ENCODE measurements around the gene THRA. TPM values are rescaled to one million over a fixed set of nuclear protein-coding genes. Genes with fewer than 3 reads are reported as not detected.

The THRA gene, protein sequence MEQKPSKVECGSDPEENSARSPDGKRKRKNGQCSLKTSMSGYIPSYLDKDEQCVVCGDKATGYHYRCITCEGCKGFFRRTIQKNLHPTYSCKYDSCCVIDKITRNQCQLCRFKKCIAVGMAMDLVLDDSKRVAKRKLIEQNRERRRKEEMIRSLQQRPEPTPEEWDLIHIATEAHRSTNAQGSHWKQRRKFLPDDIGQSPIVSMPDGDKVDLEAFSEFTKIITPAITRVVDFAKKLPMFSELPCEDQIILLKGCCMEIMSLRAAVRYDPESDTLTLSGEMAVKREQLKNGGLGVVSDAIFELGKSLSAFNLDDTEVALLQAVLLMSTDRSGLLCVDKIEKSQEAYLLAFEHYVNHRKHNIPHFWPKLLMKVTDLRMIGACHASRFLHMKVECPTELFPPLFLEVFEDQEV
- 24.5 and 24.7 TPM in 2 replicates for total RNA-seq

GRCh38 chr17:40062329-40063186 lies at the start of gene THRA:
TSS of gene THRA (plus strand) at chr17:40062965. CDS start at chr17:40074489, 11,524 bp downstream.

DNA sequence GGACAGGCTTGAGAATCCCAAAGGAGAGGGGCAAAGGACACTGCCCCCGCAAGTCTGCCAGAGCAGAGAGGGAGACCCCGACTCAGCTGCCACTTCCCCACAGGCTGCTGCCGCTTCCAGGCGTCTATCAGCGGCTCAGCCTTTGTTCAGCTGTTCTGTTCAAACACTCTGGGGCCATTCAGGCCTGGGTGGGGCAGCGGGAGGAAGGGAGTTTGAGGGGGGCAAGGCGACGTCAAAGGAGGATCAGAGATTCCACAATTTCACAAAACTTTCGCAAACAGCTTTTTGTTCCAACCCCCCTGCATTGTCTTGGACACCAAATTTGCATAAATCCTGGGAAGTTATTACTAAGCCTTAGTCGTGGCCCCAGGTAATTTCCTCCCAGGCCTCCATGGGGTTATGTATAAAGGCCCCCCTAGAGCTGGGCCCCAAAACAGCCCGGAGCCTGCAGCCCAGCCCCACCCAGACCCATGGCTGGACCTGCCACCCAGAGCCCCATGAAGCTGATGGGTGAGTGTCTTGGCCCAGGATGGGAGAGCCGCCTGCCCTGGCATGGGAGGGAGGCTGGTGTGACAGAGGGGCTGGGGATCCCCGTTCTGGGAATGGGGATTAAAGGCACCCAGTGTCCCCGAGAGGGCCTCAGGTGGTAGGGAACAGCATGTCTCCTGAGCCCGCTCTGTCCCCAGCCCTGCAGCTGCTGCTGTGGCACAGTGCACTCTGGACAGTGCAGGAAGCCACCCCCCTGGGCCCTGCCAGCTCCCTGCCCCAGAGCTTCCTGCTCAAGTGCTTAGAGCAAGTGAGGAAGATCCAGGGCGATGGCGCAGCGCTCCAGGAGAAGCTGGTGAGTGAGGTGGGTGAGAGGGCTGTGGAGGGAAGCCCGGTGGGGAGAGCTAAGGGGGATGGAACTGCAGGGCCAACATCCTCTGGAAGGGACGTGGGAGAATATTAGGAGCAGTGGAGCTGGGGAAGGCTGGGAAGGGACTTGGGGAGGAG lies 47.5 kb upstream of the THRA start, which contains the start of gene CSF3:
CSF3 (plus strand) TSS at position 436 of the 993 bp plus-strand sequence; CDS start at position 471, 35 bp downstream.

DNA sequence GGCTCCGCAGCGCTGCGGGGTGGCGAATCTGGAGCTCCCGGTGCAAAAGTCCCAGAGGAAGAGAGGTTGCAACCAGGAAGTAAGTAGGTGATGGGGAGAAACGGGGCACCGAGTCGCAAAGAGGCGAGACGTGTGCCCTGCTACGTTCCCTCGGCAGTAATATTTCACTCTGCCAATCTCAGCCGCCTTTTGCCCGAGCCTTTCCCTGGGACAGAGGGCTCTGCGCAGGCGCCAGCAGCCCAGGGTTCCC lies 37.6 kb downstream of the THRA start, which contains the start of gene NR1D1:
NR1D1 (minus strand) TSS at position 171 of the 250 bp plus-strand sequence. CDS start 495 bp downstream, outside the sequence.

GRCh38 chr17:40121181-40122135 lies 58.7 kb downstream of the THRA start, which contains the start of gene MSL1:
TSS of gene MSL1 (plus strand) at chr17:40121971. CDS start at chr17:40122613, 642 bp downstream.

Other genes starting within 250 kb of the THRA start
- not detected in 2 replicates for gene IKZF3, start 198.7 kb upstream of the THRA start, total RNA-seq
- not detected in 2 replicates for gene ZPBP2, start 194.8 kb upstream of the THRA start, total RNA-seq
- 1.9 and 3.7 TPM in 2 replicates for gene GSDMB, start 144.3 kb upstream of the THRA start, total RNA-seq
- 24.4 and 32.1 TPM in 2 replicates for gene ORMDL3, start 135.4 kb upstream of the THRA start, total RNA-seq
- not detected in 2 replicates for gene LRRC3C, start 135.2 kb upstream of the THRA start, total RNA-seq
- gene GSDMA, start 100.0 kb upstream of the THRA start, total RNA-seq: not detected in 2 replicates
- gene PSMD3, start 82.2 kb upstream of the THRA start, total RNA-seq: 149 TPM in 2 replicates
- 1.3 and 2.7 TPM in 2 replicates for gene CSF3, start 47.5 kb upstream of the THRA start, total RNA-seq
- 86.4 and 90.4 TPM in 2 replicates for gene MED24, start 8.6 kb upstream of the THRA start, total RNA-seq
- 1.3 and 1.8 TPM in 2 replicates for gene NR1D1, start 37.6 kb downstream of the THRA start, total RNA-seq
- 36.1 and 46.1 TPM in 2 replicates for gene MSL1, start 59.0 kb downstream of the THRA start, total RNA-seq
- 28.8 and 32.1 TPM in 2 replicates for gene CASC3, start 77.6 kb downstream of the THRA start, total RNA-seq
- gene RAPGEFL1, start 114.5 kb downstream of the THRA start, total RNA-seq: 0.84 and 0.89 TPM in 2 replicates
- 5.4 and 5.5 TPM in 2 replicates for gene WIPF2, start 156.3 kb downstream of the THRA start, total RNA-seq
- gene CDC6, start 224.9 kb downstream of the THRA start, total RNA-seq: 23.7 and 27.1 TPM in 2 replicates
- gene RARA, start 246.2 kb downstream of the THRA start, total RNA-seq: 16.1 and 18.5 TPM in 2 replicates

Data from bronchus fibroblast of lung (primary cell).